GM12891 (cell line): ENCODE results near the gene S1PR1.
A peak's percentile ranks its signal among the peaks of the same experiment; 100 is the strongest.

Experiments
- DNase-seq: peaks from one replicate; pipeline ENCODE4 v3.0.0; 2011; ENCODE audit warnings: low spot score; ENCODE audit not compliant: insufficient read length
- FAIRE-seq: peaks from 2 replicates; lab custom pipeline; 2011; peaks lifted over from hg19 to GRCh38; lab: Jason Lieb, UNC
- PAX5 ChIP-seq: IDR thresholded peaks from 2 replicates; pipeline ENCODE4 v1.6.1; 2011; ENCODE audit warnings: low read length, moderate library complexity, mild to moderate bottlenecking; ENCODE audit not compliant: insufficient read depth, severe bottlenecking
- POLR2A ChIP-seq: IDR thresholded peaks from 2 replicates; pipeline ENCODE4 v1.6.1; 2011; ENCODE audit warnings: low read depth, low read length, control low read depth
- POLR2AphosphoS5 ChIP-seq: IDR thresholded peaks from 2 replicates; pipeline ENCODE4 v1.6.1; 2011; ENCODE audit warnings: low read depth, low read length, control low read depth
- POU2F2 ChIP-seq: IDR thresholded peaks from 2 replicates; pipeline ENCODE4 v1.6.1; 2011; ENCODE audit warnings: low read depth, mild to moderate bottlenecking, control low read depth, low read length, moderate library complexity
- SPI1 ChIP-seq: IDR thresholded peaks from 2 replicates; pipeline ENCODE4 v1.6.1; 2011; ENCODE audit warnings: low read depth, low read length, control low read depth
- TAF1 ChIP-seq: IDR thresholded peaks from 2 replicates; pipeline ENCODE4 v1.6.1; 2011; ENCODE audit warnings: low read depth, low read length, control low read depth

S1PR1 gene

GRCh38 chr1:101260556-101261350 lies 23.9 kb downstream of the S1PR1 start:
- DNase-seq (no peak), FAIRE-seq (no peak)

GRCh38 chr1:101261623-101262022 lies 24.8 kb downstream of the S1PR1 start:
- DNase-seq (no peak), FAIRE-seq (no peak)
- no peak for TF ChIP-seq SPI1
- TF ChIP-seq TAF1: no peak
- TF ChIP-seq PAX5: no peak
- no peak for TF ChIP-seq POU2F2
- no peak for TF ChIP-seq POLR2A
- TF ChIP-seq POLR2AphosphoS5: no peak

More at GRCh38 chr1:101260556-101261350, 23.9 kb downstream of the S1PR1 start:
- TF ChIP-seq POLR2AphosphoS5: no peak
- TF ChIP-seq TAF1: no peak
- TF ChIP-seq POLR2A: no peak
- no peak for TF ChIP-seq PAX5
- TF ChIP-seq SPI1: no peak
- no peak for TF ChIP-seq POU2F2

GRCh38 chr1:101262060-101262459 lies 25.2 kb downstream of the S1PR1 start:
- TF ChIP-seq SPI1: no peak
- no peak for TF ChIP-seq TAF1
- no peak for FAIRE-seq
- no peak for DNase-seq

GRCh38 chr1:101262630-101263348 lies 26.0 kb downstream of the S1PR1 start:
- TF ChIP-seq POLR2AphosphoS5 (no peak), SPI1 (no peak), POU2F2 (no peak), TAF1 (no peak), POLR2A (no peak), PAX5 (no peak)
- no peak for DNase-seq
- FAIRE-seq: peak; percentile 61

- DNase-seq (no peak), FAIRE-seq (no peak)
- no peak for TF ChIP-seq PAX5
- TF ChIP-seq SPI1: no peak
- TF ChIP-seq POLR2AphosphoS5: no peak
- no peak for TF ChIP-seq POU2F2
- no peak for TF ChIP-seq POLR2A
- no peak for TF ChIP-seq TAF1
Measured at GRCh38 chr1:101264697-101265096, 27.9 kb downstream of the S1PR1 start.

- TF ChIP-seq TAF1 (no peak), POU2F2 (no peak), POLR2A (no peak), POLR2AphosphoS5 (no peak), PAX5 (no peak), SPI1 (no peak)
- no peak for DNase-seq
- FAIRE-seq: no peak
Measured at GRCh38 chr1:101265684-101266083, 28.9 kb downstream of the S1PR1 start.

GRCh38 chr1:101267082-101267481 lies 30.3 kb downstream of the S1PR1 start:
- no peak for TF ChIP-seq POLR2AphosphoS5
- no peak for TF ChIP-seq POLR2A
- TF ChIP-seq POU2F2: no peak
- TF ChIP-seq TAF1: no peak
- TF ChIP-seq SPI1: no peak
- no peak for TF ChIP-seq PAX5
- FAIRE-seq: no peak
- DNase-seq: no peak

GRCh38 chr1:101268893-101269292 lies 32.1 kb downstream of the S1PR1 start:
- TF ChIP-seq POLR2A: no peak
- TF ChIP-seq SPI1: no peak
- no peak for TF ChIP-seq POU2F2
- TF ChIP-seq TAF1: no peak
- TF ChIP-seq PAX5: no peak
- TF ChIP-seq POLR2AphosphoS5: no peak
- no peak for DNase-seq
- no peak for FAIRE-seq

- TF ChIP-seq TAF1 (no peak), PAX5 (no peak), SPI1 (no peak), POLR2A (no peak), POU2F2 (no peak), POLR2AphosphoS5 (no peak)
- no peak for DNase-seq
- FAIRE-seq: peak; percentile 35
Measured at GRCh38 chr1:101275672-101276071, 38.9 kb downstream of the S1PR1 start.
